Right cardiac atrium (tissue), 5 donors: ENCODE data around the gene BCAS3. TPM values are rescaled to one million over a fixed set of nuclear protein-coding genes. Genes with fewer than 3 reads are reported as not detected.

Source experiments
- ATAC-seq, 2 donors: fragments of 200-7000 bp; cut with Tn5 transposase; one replicate each; pipeline versions ENCODE4 v1.8.0 to v1.9.1; 2020; ENCODE audit warnings: moderate library complexity in 2 of 2, mild to moderate bottlenecking in 1 of 2
- DNase-seq, 3 donors: peaks; one replicate each; pipeline ENCODE4 v3.0.0-alpha.2; 2020
- H3K27ac ChIP-seq: one replicate; pipeline ENCODE4 v1.5.1; 2013; ENCODE audit warnings: mild to moderate bottlenecking, low read length, control low read depth, moderate library complexity
- H3K27me3 ChIP-seq: one replicate; pipeline ENCODE4 v1.6.1; 2013; ENCODE audit not compliant: control insufficient read depth, insufficient read depth
- H3K4me1 ChIP-seq: one replicate; pipeline ENCODE4 v1.6.1; 2013; ENCODE audit warnings: low read length; ENCODE audit not compliant: control insufficient read depth, insufficient read depth
- H3K4me3 ChIP-seq: one replicate; pipeline ENCODE4 v1.5.1; 2013; ENCODE audit warnings: low read length, control low read depth
- H3K9me3 ChIP-seq: one replicate; pipeline ENCODE4 v1.6.1; 2013; ENCODE audit warnings: low read length; ENCODE audit not compliant: control insufficient read depth
- WGBS: extraction: QIAGEN DNeasy Blood & Tissue Kit; methylation state at CpG from one replicate; pipeline ENCODE4 v1.1.7; 2013; 5-methylcytosine and 5-hydroxymethylcytosine counted together
- intact Hi-C, 4 donors: fragments of 100-400 bp; cut with DNase I; formaldehyde crosslinking; loops; one replicate each; pipeline versions ENCODE4 v1.11.0 to v1.14.0; 2022 to 2023
- polyA plus RNA-seq: library from polyadenylated mRNA; stranded (reverse); fragments of 200-250 nt; gene quantifications from one replicate; pipeline ENCODE4 v1.2.3, GENCODE V29; 2013
- total RNA-seq, 4 donors: library from RNA; stranded (reverse); fragmentation: NEBNext Ultra II Directional; extraction: Animal tissue kit (Norgen Biotek cat#: 25700); gene quantifications; one replicate each; pipeline ENCODE4 v1.2.1, GENCODE V29; 2021
- donor health status: healthy with polysubstance abuse.
- donor health status: DM: no; HTN: yes; CAD: no.
- donor health status: DM: no; HTN: no; CAD: no.
- donor health status: DM: no; HTN: yes; CAD: no; lungs with severe emphysema.
- donor health status: DM: yes; HTN: yes; CAD: no.

The BCAS3 gene
- total and polyA plus RNA-seq, 5 donors: 6.6 to 19.6 (median 19.1) TPM

- Histone ChIP-seq H3K27me3 (no peaks in the 10 kb centered on the region), H3K27ac (no peak overlapping the region), H3K4me1 (no peaks in the 10 kb centered on the region), H3K9me3 (no peaks in the 10 kb centered on the region), H3K4me3 (no peak overlapping the region)
- WGBS: 96% methylated on average over 8 of the region's 8 CpGs
- DNase-seq: no peak
- no peak for ATAC-seq
- intact Hi-C loops: loop anchor here in 1 of 4 donors (10.0 kb wide), 1 partner anchor 117 kb away; no protein-coding TSS in a partner anchor
Measured at GRCh38 chr17:61371606-61372005, 694.0 kb downstream of the BCAS3 start.

DNA sequence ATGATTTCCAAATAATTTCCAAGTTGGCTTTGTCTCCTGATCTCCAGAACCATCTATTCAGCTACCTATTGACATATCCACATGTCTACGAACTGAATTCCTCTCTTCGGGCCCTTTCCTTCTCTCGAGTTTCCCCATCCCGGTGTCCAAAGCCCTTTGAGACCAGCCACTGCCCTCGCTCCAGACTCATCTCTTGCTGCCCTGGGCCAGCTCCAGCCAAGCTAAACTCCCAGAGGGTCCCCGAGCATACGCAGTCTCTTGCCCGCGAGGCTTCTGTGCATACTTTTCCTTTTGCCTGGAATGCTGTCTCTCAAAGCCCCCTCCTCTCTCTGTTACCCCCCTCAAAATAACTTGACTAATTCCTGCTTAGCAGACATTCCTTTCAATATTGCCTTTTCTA is 694.8 kb downstream of the BCAS3 start:
- 85% methylated on average over 9 of the region's 9 CpGs for WGBS
- no peaks in the 10 kb centered on the region for H3K27me3 ChIP-seq
- intact Hi-C loops: loop anchor here in 1 of 4 donors (10.0 kb wide), 1 partner anchor 118 kb away; no protein-coding TSS in a partner anchor
- H3K4me1 ChIP-seq: no peaks in the 10 kb centered on the region
- DNase-seq: no peak
- no peak overlapping the region for H3K27ac ChIP-seq
- no peak overlapping the region for H3K4me3 ChIP-seq
- no peaks in the 10 kb centered on the region for H3K9me3 ChIP-seq
- ATAC-seq: no peak

DNA sequence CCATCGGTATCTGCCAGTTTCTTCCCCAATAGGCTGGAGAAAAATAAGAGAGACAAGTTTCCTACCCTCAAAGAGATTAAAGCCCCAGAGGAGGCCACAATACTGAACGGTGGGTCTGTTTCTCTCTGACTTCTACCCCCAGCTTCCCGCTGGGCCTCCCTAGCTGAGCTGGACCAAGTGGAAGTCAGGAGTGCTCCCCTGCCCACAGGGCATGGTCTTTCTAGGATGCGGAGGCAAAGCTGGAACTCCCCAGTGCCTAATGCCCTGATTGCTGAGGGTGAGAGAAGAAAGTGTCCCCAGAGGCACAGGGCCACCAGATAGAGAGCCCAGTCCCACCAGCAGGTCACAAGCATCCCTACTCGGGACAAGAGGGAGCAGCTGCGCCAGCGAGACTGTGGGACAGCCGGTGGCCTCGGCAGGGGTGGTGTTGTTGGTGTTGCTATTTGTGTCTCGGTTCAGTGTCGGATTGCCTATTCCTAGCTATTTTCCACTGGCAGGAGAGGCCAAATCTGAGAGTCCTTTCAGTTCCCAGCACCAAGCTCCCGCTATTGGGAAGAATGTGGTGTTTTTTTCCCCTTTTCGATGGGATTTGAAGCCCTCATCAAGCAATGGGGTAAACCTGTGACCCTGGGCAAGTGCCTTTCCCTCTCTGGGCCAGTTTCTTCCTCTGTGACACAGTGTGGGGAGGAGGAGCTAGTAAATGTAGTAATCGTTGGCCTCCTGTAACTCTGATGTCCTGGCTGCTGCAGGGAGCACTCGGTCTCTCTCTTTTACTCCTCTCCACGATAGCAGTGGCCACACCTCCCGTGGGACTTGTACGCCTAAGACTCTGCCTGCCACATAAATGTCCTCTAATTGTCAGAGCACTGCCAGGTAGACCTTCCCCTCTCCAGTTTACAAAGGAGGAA is 699.5 kb downstream of the BCAS3 start:
- 82% methylated on average over 18 of the region's 18 CpGs for WGBS
- ATAC-seq (peak; percentile 21 to 47), DNase-seq (peak in 1 of 3 donors; percentile 35)
- Histone ChIP-seq H3K27ac (no peak overlapping the region), H3K4me1 (no peaks in the 10 kb centered on the region), H3K9me3 (no peaks in the 10 kb centered on the region), H3K27me3 (no peaks in the 10 kb centered on the region), H3K4me3 (no peak overlapping the region)
- intact Hi-C loops: loop anchor here in 1 of 4 donors (10.0 kb wide), 1 partner anchor 122 kb away; no protein-coding TSS in a partner anchor

DNA sequence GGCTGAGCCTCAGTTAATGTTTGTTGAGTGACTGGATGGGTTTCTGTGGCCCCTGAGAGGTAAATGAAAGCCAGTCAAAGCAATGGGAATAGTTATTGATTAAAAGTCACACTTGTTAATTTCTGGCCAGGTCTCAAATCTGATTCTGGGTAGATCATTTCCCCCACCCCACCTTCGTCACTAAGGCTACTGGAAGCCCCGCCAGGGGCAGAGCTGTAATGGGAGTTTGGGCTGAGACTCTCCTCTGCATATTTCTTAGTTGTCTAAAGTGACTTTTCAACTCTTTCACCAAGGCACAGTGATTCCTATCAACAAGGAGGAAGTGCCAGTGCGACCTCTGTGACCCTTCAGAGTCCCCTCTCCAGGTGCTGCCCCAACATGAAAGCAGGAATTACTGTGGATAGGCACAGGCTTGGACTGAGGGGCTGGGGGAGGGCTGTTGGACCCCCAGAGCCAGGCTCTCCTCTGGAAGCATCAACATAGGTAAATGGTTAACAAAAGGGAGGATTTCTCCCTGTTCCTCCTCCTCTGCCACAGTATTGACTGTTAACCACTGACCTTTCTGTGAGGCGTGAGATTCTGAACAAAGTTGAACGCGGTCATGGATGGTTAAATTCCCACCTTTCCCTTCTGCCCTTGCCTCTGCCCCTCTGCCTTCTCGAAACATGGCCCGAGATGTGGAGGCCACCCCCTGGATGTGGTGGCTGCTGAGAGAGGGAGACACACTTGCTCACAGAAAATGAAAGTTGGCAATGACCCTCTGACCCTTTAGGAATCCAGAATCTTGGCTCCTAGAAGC is 701.2 kb downstream of the BCAS3 start:
- no peaks in the 10 kb centered on the region for H3K27me3 ChIP-seq
- 86% methylated on average over 8 of the region's 8 CpGs for WGBS
- intact Hi-C loops: loop anchor here in 1 of 4 donors (10.0 kb wide), 1 partner anchor 124 kb away; no protein-coding TSS in a partner anchor
- ATAC-seq (no peak), DNase-seq (no peak)
- H3K27ac ChIP-seq: no peak overlapping the region
- H3K4me3 ChIP-seq: no peak overlapping the region
- H3K4me1 ChIP-seq: no peaks in the 10 kb centered on the region
- no peaks in the 10 kb centered on the region for H3K9me3 ChIP-seq

GRCh38 chr17:61379457-61380216 is 702.0 kb downstream of the BCAS3 start:
- no peak overlapping the region for H3K27ac ChIP-seq
- H3K27me3 ChIP-seq: no peaks in the 10 kb centered on the region
- no peak overlapping the region for H3K4me3 ChIP-seq
- DNase-seq (no peak), ATAC-seq (peak in 1 of 2 donors; percentile 25)
- H3K9me3 ChIP-seq: no peaks in the 10 kb centered on the region
- 86% methylated on average over 21 of the region's 21 CpGs for WGBS
- no peaks in the 10 kb centered on the region for H3K4me1 ChIP-seq
- intact Hi-C loops: loop anchor here in 1 of 4 donors (10.0 kb wide), 1 partner anchor 125 kb away; no protein-coding TSS in a partner anchor

DNA sequence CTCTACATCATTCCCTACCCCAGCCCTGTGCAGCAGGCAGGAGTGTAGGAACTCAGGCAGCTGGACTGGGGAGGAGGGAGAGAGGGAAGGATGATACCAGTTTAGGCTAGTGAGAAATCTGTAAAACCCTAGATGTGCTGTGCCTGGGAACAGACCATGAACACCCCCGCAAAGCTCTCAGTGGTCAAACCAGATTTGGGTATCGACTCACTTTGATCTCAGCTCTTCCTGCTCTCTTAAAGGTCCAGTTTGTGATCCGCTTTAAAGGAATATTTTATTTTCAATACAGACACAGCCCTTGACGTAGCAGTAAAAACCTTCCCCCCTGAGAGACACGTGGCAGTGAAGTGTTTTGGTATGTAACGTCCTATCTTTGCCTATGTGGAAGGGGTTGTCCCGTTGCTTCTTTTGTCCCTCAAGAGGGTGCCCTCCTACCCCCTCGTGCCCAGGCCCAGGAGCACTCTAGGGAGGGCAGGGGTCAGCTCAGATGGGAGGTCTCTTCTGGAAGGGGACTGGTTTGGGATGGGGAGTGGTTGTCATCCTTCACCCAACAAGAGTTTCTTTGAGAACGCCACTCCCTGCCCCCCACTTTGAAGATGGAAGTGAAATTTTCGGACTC is 702.7 kb downstream of the BCAS3 start:
- H3K4me1 ChIP-seq: no peaks in the 10 kb centered on the region
- no peaks in the 10 kb centered on the region for H3K27me3 ChIP-seq
- no peak overlapping the region for H3K27ac ChIP-seq
- no peak for DNase-seq
- no peak overlapping the region for H3K4me3 ChIP-seq
- intact Hi-C loops: no loop called here
- WGBS: 74% methylated on average over 10 of the region's 10 CpGs
- no peak for ATAC-seq
- no peaks in the 10 kb centered on the region for H3K9me3 ChIP-seq

GRCh38 chr17:61380836-61381525 is 703.3 kb downstream of the BCAS3 start:
- H3K4me1 ChIP-seq: no peaks in the 10 kb centered on the region
- no peak for DNase-seq
- 90% methylated on average over 18 of the region's 18 CpGs for WGBS
- no peaks in the 10 kb centered on the region for H3K9me3 ChIP-seq
- no peaks in the 10 kb centered on the region for H3K27me3 ChIP-seq
- intact Hi-C loops: no loop called here
- no peak overlapping the region for H3K27ac ChIP-seq
- H3K4me3 ChIP-seq: no peak overlapping the region
- no peak for ATAC-seq

DNA sequence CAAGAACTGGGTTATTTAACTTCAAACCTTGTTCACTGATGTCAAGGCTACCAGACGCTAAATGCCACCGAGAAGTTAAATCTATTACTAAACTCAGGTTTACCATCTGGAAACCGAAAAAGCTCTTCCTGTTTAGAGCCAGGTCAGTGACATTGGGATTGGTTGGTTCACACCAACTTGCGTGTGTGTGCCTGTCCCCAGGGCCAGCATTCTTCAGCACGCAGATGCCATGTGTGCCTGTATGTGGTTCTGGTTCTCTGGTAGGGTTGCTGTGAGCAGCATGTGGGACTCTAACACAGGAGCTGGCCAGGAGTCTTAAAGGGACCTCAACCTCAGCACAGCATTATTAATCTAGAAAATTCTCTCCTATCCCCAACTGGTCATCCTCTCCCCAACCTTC is 703.9 kb downstream of the BCAS3 start:
- DNase-seq: no peak
- 95% methylated on average over 5 of the region's 5 CpGs for WGBS
- no peaks in the 10 kb centered on the region for H3K9me3 ChIP-seq
- intact Hi-C loops: no loop called here
- H3K27ac ChIP-seq: no peak overlapping the region
- no peaks in the 10 kb centered on the region for H3K27me3 ChIP-seq
- no peak for ATAC-seq
- no peaks in the 10 kb centered on the region for H3K4me1 ChIP-seq
- no peak overlapping the region for H3K4me3 ChIP-seq

DNA sequence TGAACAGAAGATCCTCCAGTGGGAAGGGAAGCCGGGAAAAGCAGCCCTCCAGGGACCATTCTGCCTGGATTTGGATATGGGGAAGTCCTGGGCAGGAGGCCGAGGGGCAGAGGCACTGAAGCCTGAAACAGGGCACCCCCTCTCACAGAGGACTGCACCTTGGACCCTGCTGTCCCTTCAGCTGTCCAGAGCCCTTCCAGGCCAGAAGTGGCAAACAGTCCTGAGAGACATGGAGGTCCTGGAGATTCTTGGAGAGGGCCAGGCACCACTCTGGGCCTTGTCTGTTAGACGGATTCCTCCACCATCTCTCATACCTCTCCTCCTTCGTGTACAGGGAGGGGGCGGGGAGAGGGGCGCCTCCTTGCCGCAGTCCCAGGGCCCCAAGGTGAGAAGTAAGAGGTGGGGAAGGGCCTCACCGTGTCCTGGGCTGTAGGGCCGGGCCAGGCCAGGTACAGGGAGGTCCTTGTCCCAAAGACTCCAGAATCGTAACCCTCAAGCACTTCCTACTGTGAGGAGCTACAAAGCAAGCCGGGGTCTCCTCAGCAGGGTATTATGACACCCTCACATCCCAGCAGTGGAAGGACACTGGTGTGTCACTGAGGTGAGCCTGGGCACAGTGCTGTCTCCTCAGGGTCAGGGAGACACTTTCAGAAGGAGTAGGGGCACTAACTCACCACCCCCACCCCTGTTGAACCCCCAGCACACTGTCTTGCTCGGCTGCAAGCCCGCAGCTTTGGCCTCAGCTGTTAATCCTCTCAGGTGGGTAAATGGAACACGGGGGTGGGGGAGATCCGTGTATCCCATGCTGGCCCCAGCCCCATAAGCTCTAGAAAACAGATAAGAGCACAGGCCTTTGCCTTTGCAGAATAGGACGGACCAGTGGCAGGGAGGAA is 705.4 kb downstream of the BCAS3 start:
- DNase-seq (no peak), ATAC-seq (no peak)
- WGBS: 90% methylated on average over 16 of the region's 16 CpGs
- no peak overlapping the region for H3K27ac ChIP-seq
- no peaks in the 10 kb centered on the region for H3K27me3 ChIP-seq
- H3K4me3 ChIP-seq: no peak overlapping the region
- intact Hi-C loops: no loop called here
- H3K9me3 ChIP-seq: no peaks in the 10 kb centered on the region
- H3K4me1 ChIP-seq: no peaks in the 10 kb centered on the region
